Mesenchymal stem cell (in vitro differentiated cells and primary cell): ENCODE data around the gene PLET1.

Experiments
- DNase-seq: peaks from one replicate; pipeline ENCODE4 v3.0.0-alpha.2; 2013
- H2AFZ ChIP-seq: one replicate; pipeline ENCODE4 v1.6.1; 2013; ENCODE audit warnings: low read depth, mild to moderate bottlenecking, control low read depth, inconsistent platforms, low read length, moderate library complexity
- H2AK5ac ChIP-seq: 2 replicates; pipeline ENCODE4 v1.6.1; 2013; ENCODE audit warnings: low read length, moderate library complexity, mild to moderate bottlenecking, inconsistent platforms; ENCODE audit not compliant: severe bottlenecking
- H2BK120ac ChIP-seq: one replicate; pipeline ENCODE4 v1.6.1; 2013; ENCODE audit warnings: low read depth, mild to moderate bottlenecking, inconsistent platforms, low read length, moderate library complexity
- H2BK12ac ChIP-seq, 2 experiments: one replicate each; pipeline ENCODE4 v1.6.1; 2013; ENCODE audit warnings: inconsistent platforms in 2 of 2, low read length in 2 of 2, mild to moderate bottlenecking in 2 of 2, moderate library complexity in 2 of 2, control low read depth in 1 of 2
- H2BK15ac ChIP-seq: one replicate; pipeline ENCODE4 v1.6.1; 2013; ENCODE audit warnings: mild to moderate bottlenecking, low read depth, inconsistent platforms; ENCODE audit not compliant: poor library complexity, severe bottlenecking
- H2BK5ac ChIP-seq: 2 replicates; pipeline ENCODE4 v1.6.1; 2013; ENCODE audit warnings: low read depth, mild to moderate bottlenecking, low read length, control low read depth, inconsistent platforms; ENCODE audit not compliant: poor library complexity, severe bottlenecking
- H3K14ac ChIP-seq, 2 experiments: one replicate each; pipeline ENCODE4 v1.6.1; 2013; ENCODE audit warnings: inconsistent platforms in 2 of 2, low read length in 2 of 2, control low read depth in 1 of 2, mild to moderate bottlenecking in 1 of 2, moderate library complexity in 1 of 2
- H3K18ac ChIP-seq, 2 experiments: one replicate each; pipeline ENCODE4 v1.6.1; 2013; ENCODE audit warnings: inconsistent platforms in 2 of 2, low read length in 2 of 2, control low read depth in 1 of 2, low read depth in 1 of 2, mild to moderate bottlenecking in 1 of 2
- H3K23ac ChIP-seq, 2 experiments: one replicate each; pipeline ENCODE4 v1.6.1; 2013; ENCODE audit warnings: inconsistent platforms in 2 of 2, low read length in 2 of 2, mild to moderate bottlenecking in 2 of 2, moderate library complexity in 2 of 2, control low read depth in 1 of 2
- H3K27ac ChIP-seq: 2 replicates; pipeline ENCODE4 v1.5.1; 2013; ENCODE audit warnings: mild to moderate bottlenecking, moderate library complexity, low read length, control low read depth, inconsistent platforms; ENCODE audit not compliant: poor library complexity, severe bottlenecking
- H3K27me3 ChIP-seq, 2 experiments: 2 replicates each; pipeline versions ENCODE4 v1.6.1 to v1.7.0; 2013; ENCODE audit warnings: low read length in 2 of 2, mild to moderate bottlenecking in 2 of 2, moderate library complexity in 2 of 2, control low read depth in 1 of 2, inconsistent platforms in 1 of 2; ENCODE audit not compliant: control insufficient read depth in 1 of 2, insufficient read depth in 1 of 2
- H3K36me3 ChIP-seq, 2 experiments: 2 replicates each; pipeline versions ENCODE4 v1.6.1 to v1.7.0; 2013; ENCODE audit warnings: low read length in 2 of 2, control low read depth in 1 of 2, inconsistent platforms in 1 of 2, low read depth in 1 of 2, mild to moderate bottlenecking in 1 of 2; ENCODE audit not compliant: insufficient read depth in 2 of 2, control insufficient read depth in 1 of 2
- H3K4ac ChIP-seq, 2 experiments: one replicate each; pipeline ENCODE4 v1.6.1; 2013; ENCODE audit warnings: inconsistent platforms in 2 of 2, low read length in 2 of 2, mild to moderate bottlenecking in 2 of 2, moderate library complexity in 2 of 2, control low read depth in 1 of 2, low read depth in 1 of 2
- H3K4me1 ChIP-seq: 2 replicates; pipeline ENCODE4 v1.6.1; 2013; ENCODE audit warnings: low read depth, low read length, control low read depth; ENCODE audit not compliant: control insufficient read depth, insufficient read depth
- H3K4me2 ChIP-seq: 2 replicates; pipeline ENCODE4 v1.6.1; 2013; ENCODE audit warnings: low read length, mild to moderate bottlenecking, inconsistent platforms; ENCODE audit not compliant: poor library complexity, severe bottlenecking
- H3K4me3 ChIP-seq, 2 experiments: 2 replicates each; pipeline versions ENCODE4 v1.5.1 to v1.7.0; 2013; ENCODE audit warnings: low read length in 2 of 2, mild to moderate bottlenecking in 2 of 2, control low read depth in 1 of 2, low read depth in 1 of 2; ENCODE audit not compliant: insufficient read depth in 1 of 2
- H3K79me1 ChIP-seq: replicated peaks from 2 replicates; pipeline ENCODE4 v1.6.1; 2013; ENCODE audit warnings: mild to moderate bottlenecking, control low read depth, low read length, inconsistent platforms; ENCODE audit not compliant: poor library complexity, severe bottlenecking
- H3K9ac ChIP-seq: 2 replicates; pipeline ENCODE4 v1.7.0; 2013; ENCODE audit warnings: mild to moderate bottlenecking, low read length, moderate library complexity
- H3K9me3 ChIP-seq: 2 replicates; pipeline ENCODE4 v1.7.0; 2013; ENCODE audit warnings: mild to moderate bottlenecking, low read length; ENCODE audit not compliant: control insufficient read depth
- H4K8ac ChIP-seq: one replicate; pipeline ENCODE4 v1.6.1; 2013; ENCODE audit warnings: inconsistent platforms, mild to moderate bottlenecking, low read length, moderate library complexity
- H4K91ac ChIP-seq: one replicate; pipeline ENCODE4 v1.6.1; 2013; ENCODE audit warnings: mild to moderate bottlenecking, low read length, inconsistent platforms
- WGBS: methylation state at CpG from one replicate; pipeline ENCODE4 v1.1.7; 2013; ENCODE audit warnings: mixed read lengths; 5-methylcytosine and 5-hydroxymethylcytosine counted together

Gene PLET1

GRCh38 chr11:112273066-112273465 lies 12.4 kb upstream of the PLET1 start:
- Histone ChIP-seq H2BK120ac (no peak overlapping the region), H2AK5ac (no peak overlapping the region), H4K8ac (no peak overlapping the region), H3K27ac (no peak overlapping the region), H3K23ac (no peak overlapping the region), H3K36me3 (no peaks in the 10 kb centered on the region), H2BK5ac (no peak overlapping the region), H3K4me1 (no peaks in the 10 kb centered on the region), H3K9me3 (no peaks in the 10 kb centered on the region), H3K9ac (no peak overlapping the region), H3K4me2 (no peak overlapping the region), H3K14ac (no peak overlapping the region), H3K18ac (no peak overlapping the region), H2BK12ac (no peak overlapping the region), H2AFZ (no peak overlapping the region), H3K79me1 (no peaks in the 10 kb centered on the region), H3K27me3 (no peaks in the 10 kb centered on the region), H4K91ac (no peak overlapping the region), H2BK15ac (no peak overlapping the region), H3K4me3 (no peak overlapping the region), H3K4ac (no peak overlapping the region)
- no peak for DNase-seq
- 100% methylated on average over 1 of the region's 1 CpG for WGBS

DNA sequence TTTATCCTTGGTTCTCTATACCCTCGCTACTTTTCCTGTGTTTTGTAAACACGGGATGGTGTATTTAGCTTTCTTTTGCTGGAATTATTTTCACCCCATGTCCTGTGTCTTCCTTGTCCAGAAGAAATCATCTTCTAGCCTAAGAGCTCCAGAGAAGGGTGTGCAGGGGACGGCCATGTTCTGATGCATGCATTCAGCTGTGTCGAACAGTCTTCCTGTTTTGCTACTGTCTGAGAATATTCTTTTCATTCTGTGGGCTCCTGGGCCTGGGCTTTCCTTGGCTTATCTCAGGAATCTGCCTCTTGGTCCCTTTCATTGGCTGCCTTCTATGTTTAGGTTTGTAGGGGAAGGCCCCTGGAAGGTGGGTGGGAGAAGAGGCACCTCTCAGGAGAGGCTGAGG lies 10.6 kb upstream of the PLET1 start:
- H4K91ac ChIP-seq, result no peak overlapping the region
- H3K36me3 ChIP-seq, result no peaks in the 10 kb centered on the region
- no peaks in the 10 kb centered on the region for H3K27me3 ChIP-seq
- over 99% methylated on average over 4 of the region's 4 CpGs for WGBS
- no peak overlapping the region for H3K4me3 ChIP-seq
- no peak overlapping the region for H4K8ac ChIP-seq
- H3K9me3 ChIP-seq, result no peaks in the 10 kb centered on the region
- H2AK5ac ChIP-seq, result no peak overlapping the region
- no peak overlapping the region for H2BK15ac ChIP-seq
- H3K4me2 ChIP-seq, result no peak overlapping the region
- H3K27ac ChIP-seq, result no peak overlapping the region
- no peak for DNase-seq
- H3K79me1 ChIP-seq, result no peaks in the 10 kb centered on the region
- H3K14ac ChIP-seq, result no peak overlapping the region
- no peak overlapping the region for H2AFZ ChIP-seq
- H3K4ac ChIP-seq, result no peak overlapping the region
- H2BK12ac ChIP-seq, result no peak overlapping the region
- no peak overlapping the region for H3K18ac ChIP-seq
- H3K4me1 ChIP-seq, result peaks cover 4% of the 10 kb centered on the region
- no peak overlapping the region for H2BK120ac ChIP-seq
- H2BK5ac ChIP-seq, result no peak overlapping the region
- H3K23ac ChIP-seq, result no peak overlapping the region
- H3K9ac ChIP-seq, result no peak overlapping the region

DNA sequence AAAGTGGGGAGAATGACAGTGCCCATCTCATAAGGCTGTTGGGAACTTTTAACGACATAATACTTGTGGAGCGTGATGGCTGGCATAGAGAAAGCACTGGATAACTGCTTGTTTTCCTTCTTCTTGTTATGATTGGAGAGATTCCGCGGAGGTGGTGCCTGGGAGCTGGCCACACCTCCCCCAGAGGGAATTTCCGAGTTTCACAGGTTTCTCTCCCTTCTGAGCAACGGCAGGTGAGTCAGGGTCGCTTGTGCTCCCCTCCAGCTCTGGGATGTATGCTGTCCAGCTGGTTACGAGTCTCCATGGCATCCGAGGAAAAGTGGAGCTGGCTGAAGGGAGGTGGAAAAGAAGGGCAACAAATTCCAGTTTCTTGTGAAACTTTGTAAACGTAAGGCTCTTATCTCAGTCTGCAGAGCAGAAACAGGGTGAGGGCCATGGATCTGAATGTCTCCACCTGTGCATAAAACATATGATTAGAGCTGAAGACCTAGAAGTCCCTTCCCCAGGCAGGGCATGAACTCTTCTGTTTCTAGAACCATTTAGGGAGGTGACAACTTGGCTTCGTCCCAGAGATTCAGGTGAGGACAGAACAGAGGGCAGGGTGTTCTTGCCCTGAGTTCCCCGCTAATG lies 10.0 kb upstream of the PLET1 start:
- Histone ChIP-seq H3K18ac (no peak overlapping the region), H3K4ac (no peak overlapping the region), H3K9ac (no peak overlapping the region), H3K23ac (no peak overlapping the region), H4K91ac (no peak overlapping the region), H3K4me1 (peaks cover 4% of the 10 kb centered on the region), H3K4me3 (no peak overlapping the region), H3K9me3 (no peaks in the 10 kb centered on the region), H3K27ac (no peak overlapping the region), H2BK120ac (no peak overlapping the region), H2BK15ac (no peak overlapping the region), H3K27me3 (no peaks in the 10 kb centered on the region), H3K79me1 (no peaks in the 10 kb centered on the region), H2AK5ac (no peak overlapping the region), H3K14ac (no peak overlapping the region), H2BK12ac (no peak overlapping the region), H3K36me3 (no peaks in the 10 kb centered on the region), H3K4me2 (no peak overlapping the region), H2AFZ (no peak overlapping the region), H4K8ac (no peak overlapping the region), H2BK5ac (no peak overlapping the region)
- no peak for DNase-seq
- 57% methylated on average over 12 of the region's 12 CpGs for WGBS

DNA sequence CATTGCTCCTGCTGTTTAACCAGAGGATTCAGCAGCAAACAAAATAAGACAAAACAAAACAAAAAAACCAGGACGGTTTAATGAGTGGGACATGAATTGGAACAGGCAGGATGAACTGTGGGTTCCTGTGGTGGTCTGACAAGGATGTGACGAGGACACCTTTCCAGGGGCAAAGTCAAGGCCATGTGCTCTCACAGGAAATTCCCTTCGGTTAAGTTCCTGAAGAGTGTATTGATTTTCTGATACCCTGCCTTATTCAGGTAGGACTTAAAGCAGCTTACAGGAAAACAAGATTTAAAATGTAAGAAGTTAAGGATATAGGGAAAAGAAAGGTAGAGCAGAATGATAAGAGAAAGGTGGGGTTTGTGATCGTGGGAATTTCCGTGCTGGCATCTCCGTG lies 8.5 kb upstream of the PLET1 start:
- no peaks in the 10 kb centered on the region for H3K27me3 ChIP-seq
- no peak overlapping the region for H3K18ac ChIP-seq
- H4K91ac ChIP-seq, result no peak overlapping the region
- peaks cover 4% of the 10 kb centered on the region for H3K4me1 ChIP-seq
- H4K8ac ChIP-seq, result no peak overlapping the region
- H3K4me2 ChIP-seq, result no peak overlapping the region
- H2BK5ac ChIP-seq, result no peak overlapping the region
- no peaks in the 10 kb centered on the region for H3K36me3 ChIP-seq
- no peaks in the 10 kb centered on the region for H3K9me3 ChIP-seq
- H2BK120ac ChIP-seq, result no peak overlapping the region
- no peak overlapping the region for H3K4me3 ChIP-seq
- H3K23ac ChIP-seq, result no peak overlapping the region
- no peak overlapping the region for H2AFZ ChIP-seq
- no peak overlapping the region for H2BK12ac ChIP-seq
- no peak overlapping the region for H3K9ac ChIP-seq
- no peak overlapping the region for H2BK15ac ChIP-seq
- H3K27ac ChIP-seq, result no peak overlapping the region
- no peak for DNase-seq
- no peak overlapping the region for H3K4ac ChIP-seq
- WGBS, result 79% methylated on average over 6 of the region's 6 CpGs
- H3K14ac ChIP-seq, result no peak overlapping the region
- H3K79me1 ChIP-seq, result no peaks in the 10 kb centered on the region
- H2AK5ac ChIP-seq, result no peak overlapping the region
